ENCODE data around the gene ITPKB. TPM values are rescaled to one million over a fixed set of nuclear protein-coding genes. Genes with fewer than 3 reads are reported as not detected.

The ITPKB gene
- total and polyA plus RNA-seq, 2 experiments from 2014 or later: 0.31 to 5.2 TPM

- H2AFZ ChIP-seq: no peak overlapping the region
- no peak overlapping the region for H3K27ac ChIP-seq (ENCODE audit: low read depth)
- Mint-ChIP-seq H3K4me3 (no peak overlapping the region), H3K4me1 (peaks cover 40% of the 10 kb centered on the region), H3K36me3 (ENCODE audit: low read depth) (no peaks in the 10 kb centered on the region), H3K9me3 (no peaks in the 10 kb centered on the region), H3K27ac (no peak overlapping the region), H3K27me3 (ENCODE audit: insufficient read depth, low read depth, poor library complexity) (peaks cover 15% of the 10 kb centered on the region)
- H3K4me1 ChIP-seq (ENCODE audit: insufficient read depth): peaks cover 4% of the 10 kb centered on the region; the same call in 1 of the 2 replicates
- H3K4me3 ChIP-seq: no peak overlapping the region
- TF ChIP-seq CREB1 (CRISPR knock-in tag; IDR thresholded peaks at IDR 0.05; ENCODE audit: low read depth): no peak
- TF ChIP-seq POLR2AphosphoS5 (IDR thresholded peaks at IDR 0.05; ENCODE audit: low read depth): no peak
- TF ChIP-seq, protein P1, sequence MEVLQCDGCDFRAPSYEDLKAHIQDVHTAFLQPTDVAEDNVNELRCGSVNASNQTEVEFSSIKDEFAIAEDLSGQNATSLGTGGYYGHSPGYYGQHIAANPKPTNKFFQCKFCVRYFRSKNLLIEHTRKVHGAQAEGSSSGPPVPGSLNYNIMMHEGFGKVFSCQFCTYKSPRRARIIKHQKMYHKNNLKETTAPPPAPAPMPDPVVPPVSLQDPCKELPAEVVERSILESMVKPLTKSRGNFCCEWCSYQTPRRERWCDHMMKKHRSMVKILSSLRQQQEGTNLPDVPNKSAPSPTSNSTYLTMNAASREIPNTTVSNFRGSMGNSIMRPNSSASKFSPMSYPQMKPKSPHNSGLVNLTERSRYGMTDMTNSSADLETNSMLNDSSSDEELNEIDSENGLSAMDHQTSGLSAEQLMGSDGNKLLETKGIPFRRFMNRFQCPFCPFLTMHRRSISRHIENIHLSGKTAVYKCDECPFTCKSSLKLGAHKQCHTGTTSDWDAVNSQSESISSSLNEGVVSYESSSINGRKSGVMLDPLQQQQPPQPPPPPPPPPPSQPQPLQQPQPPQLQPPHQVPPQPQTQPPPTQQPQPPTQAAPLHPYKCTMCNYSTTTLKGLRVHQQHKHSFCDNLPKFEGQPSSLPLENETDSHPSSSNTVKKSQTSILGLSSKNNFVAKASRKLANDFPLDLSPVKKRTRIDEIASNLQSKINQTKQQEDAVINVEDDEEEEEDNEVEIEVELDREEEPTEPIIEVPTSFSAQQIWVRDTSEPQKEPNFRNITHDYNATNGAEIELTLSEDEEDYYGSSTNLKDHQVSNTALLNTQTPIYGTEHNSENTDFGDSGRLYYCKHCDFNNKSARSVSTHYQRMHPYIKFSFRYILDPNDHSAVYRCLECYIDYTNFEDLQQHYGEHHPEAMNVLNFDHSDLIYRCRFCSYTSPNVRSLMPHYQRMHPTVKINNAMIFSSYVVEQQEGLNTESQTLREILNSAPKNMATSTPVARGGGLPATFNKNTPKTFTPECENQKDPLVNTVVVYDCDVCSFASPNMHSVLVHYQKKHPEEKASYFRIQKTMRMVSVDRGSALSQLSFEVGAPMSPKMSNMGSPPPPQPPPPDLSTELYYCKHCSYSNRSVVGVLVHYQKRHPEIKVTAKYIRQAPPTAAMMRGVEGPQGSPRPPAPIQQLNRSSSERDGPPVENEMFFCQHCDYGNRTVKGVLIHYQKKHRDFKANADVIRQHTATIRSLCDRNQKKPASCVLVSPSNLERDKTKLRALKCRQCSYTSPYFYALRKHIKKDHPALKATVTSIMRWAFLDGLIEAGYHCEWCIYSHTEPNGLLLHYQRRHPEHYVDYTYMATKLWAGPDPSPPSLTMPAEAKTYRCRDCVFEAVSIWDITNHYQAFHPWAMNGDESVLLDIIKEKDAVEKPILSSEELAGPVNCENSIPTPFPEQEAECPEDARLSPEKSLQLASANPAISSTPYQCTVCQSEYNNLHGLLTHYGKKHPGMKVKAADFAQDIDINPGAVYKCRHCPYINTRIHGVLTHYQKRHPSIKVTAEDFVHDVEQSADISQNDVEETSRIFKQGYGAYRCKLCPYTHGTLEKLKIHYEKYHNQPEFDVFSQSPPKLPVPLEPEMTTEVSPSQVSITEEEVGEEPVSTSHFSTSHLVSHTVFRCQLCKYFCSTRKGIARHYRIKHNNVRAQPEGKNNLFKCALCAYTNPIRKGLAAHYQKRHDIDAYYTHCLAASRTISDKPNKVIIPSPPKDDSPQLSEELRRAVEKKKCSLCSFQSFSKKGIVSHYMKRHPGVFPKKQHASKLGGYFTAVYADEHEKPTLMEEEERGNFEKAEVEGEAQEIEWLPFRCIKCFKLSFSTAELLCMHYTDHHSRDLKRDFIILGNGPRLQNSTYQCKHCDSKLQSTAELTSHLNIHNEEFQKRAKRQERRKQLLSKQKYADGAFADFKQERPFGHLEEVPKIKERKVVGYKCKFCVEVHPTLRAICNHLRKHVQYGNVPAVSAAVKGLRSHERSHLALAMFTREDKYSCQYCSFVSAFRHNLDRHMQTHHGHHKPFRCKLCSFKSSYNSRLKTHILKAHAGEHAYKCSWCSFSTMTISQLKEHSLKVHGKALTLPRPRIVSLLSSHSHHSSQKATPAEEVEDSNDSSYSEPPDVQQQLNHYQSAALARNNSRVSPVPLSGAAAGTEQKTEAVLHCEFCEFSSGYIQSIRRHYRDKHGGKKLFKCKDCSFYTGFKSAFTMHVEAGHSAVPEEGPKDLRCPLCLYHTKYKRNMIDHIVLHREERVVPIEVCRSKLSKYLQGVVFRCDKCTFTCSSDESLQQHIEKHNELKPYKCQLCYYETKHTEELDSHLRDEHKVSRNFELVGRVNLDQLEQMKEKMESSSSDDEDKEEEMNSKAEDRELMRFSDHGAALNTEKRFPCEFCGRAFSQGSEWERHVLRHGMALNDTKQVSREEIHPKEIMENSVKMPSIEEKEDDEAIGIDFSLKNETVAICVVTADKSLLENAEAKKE (CRISPR knock-in tag; IDR thresholded peaks at IDR 0.05): no peak
- TF ChIP-seq EZH2phosphoT487 (IDR thresholded peaks at IDR 0.05; ENCODE audit: unreplicated experiment): no peak
- no peak for TF ChIP-seq ETS1 (IDR thresholded peaks at IDR 0.05)
- no peak for TF ChIP-seq ZNF331 (CRISPR knock-in tag; IDR thresholded peaks at IDR 0.05; ENCODE audit: low read depth)
- TF ChIP-seq ZNF114 (CRISPR knock-in tag; IDR thresholded peaks at IDR 0.05): no peak
- no peak for TF ChIP-seq EZH2 (IDR thresholded peaks at IDR 0.05; ENCODE audit: low read depth, unreplicated experiment)
- no peak for TF ChIP-seq REST (IDR thresholded peaks at IDR 0.05; ENCODE audit: unreplicated experiment)
- TF ChIP-seq JUNB (IDR thresholded peaks at IDR 0.05; ENCODE audit: unreplicated experiment): no peak
- TF ChIP-seq, protein P2, sequence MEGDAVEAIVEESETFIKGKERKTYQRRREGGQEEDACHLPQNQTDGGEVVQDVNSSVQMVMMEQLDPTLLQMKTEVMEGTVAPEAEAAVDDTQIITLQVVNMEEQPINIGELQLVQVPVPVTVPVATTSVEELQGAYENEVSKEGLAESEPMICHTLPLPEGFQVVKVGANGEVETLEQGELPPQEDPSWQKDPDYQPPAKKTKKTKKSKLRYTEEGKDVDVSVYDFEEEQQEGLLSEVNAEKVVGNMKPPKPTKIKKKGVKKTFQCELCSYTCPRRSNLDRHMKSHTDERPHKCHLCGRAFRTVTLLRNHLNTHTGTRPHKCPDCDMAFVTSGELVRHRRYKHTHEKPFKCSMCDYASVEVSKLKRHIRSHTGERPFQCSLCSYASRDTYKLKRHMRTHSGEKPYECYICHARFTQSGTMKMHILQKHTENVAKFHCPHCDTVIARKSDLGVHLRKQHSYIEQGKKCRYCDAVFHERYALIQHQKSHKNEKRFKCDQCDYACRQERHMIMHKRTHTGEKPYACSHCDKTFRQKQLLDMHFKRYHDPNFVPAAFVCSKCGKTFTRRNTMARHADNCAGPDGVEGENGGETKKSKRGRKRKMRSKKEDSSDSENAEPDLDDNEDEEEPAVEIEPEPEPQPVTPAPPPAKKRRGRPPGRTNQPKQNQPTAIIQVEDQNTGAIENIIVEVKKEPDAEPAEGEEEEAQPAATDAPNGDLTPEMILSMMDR (conservative IDR thresholded peaks at IDR 0.05; ENCODE audit: low read depth in 2 of 2): no peak
- TF ChIP-seq STAT1 (IDR thresholded peaks at IDR 0.05; ENCODE audit: unreplicated experiment): no peak
- TF ChIP-seq NANOG (IDR thresholded peaks at IDR 0.05; ENCODE audit: borderline replicate concordance): no peak
- no peaks in the 10 kb centered on the region for H4K20me1 ChIP-seq (replicated peaks; ENCODE audit: insufficient read depth)
- no peaks in the 10 kb centered on the region for H3K79me2 ChIP-seq (replicated peaks; ENCODE audit: insufficient read depth)
- DNase-seq (ENCODE audit: low spot score) (no peak), ATAC-seq (no peak)
- 0 out of 2 replicates have a peak, but pooled peaks cover 2% of the 10 kb centered on the region for H3F3A ChIP-seq (replicated peaks; ENCODE audit: low read depth)
- H3K27me3 ChIP-seq (ENCODE audit: insufficient read depth): no peaks in the 10 kb centered on the region
- H3K4me2 ChIP-seq: no peak overlapping the region
- H3K36me3 ChIP-seq (ENCODE audit: insufficient read depth): no peaks in the 10 kb centered on the region
- H3K9me2 ChIP-seq (ENCODE audit: insufficient read depth): no peaks in the 10 kb centered on the region
Observed at GRCh38 chr1:226638608-226639007, 100.5 kb downstream of the ITPKB start.

All from GM23338 (cell line).